Erythroblast (primary cell): ENCODE results near the gene SPRED3.
"Not testable (repeated sequence)": the region's sequence is repeated elsewhere in the genome, so short reads cannot be mapped to it uniquely, and the experiment has no call there.

Experiments
- DNase-seq, 2 experiments: peaks; one replicate each; lab custom pipeline; 2025; lab: John Stamatoyannopoulos, UW
- GATA1 ChIP-seq: IDR thresholded peaks from 2 replicates; pipeline ENCODE4 v1.6.1; 2011; ENCODE audit warnings: low read depth, mild to moderate bottlenecking, control low read depth, low read length, moderate library complexity
- POLR2A ChIP-seq: IDR thresholded peaks from 2 replicates; pipeline ENCODE4 v1.6.1; 2011; ENCODE audit warnings: mild to moderate bottlenecking, low read length

SPRED3 gene, protein sequence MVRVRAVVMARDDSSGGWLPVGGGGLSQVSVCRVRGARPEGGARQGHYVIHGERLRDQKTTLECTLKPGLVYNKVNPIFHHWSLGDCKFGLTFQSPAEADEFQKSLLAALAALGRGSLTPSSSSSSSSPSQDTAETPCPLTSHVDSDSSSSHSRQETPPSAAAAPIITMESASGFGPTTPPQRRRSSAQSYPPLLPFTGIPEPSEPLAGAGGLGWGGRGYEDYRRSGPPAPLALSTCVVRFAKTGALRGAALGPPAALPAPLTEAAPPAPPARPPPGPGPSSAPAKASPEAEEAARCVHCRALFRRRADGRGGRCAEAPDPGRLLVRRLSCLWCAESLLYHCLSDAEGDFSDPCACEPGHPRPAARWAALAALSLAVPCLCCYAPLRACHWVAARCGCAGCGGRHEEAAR

GRCh38 chr19:38388349-38389100, at the start of gene SPRED3:
TSS of gene SPRED3 (plus strand) at chr19:38388697. CDS start at chr19:38390303, 1,606 bp downstream.
- TF ChIP-seq POLR2A, result no peak
- TF ChIP-seq GATA1, result no peak
- no peak for DNase-seq

GRCh38 chr19:38339011-38339410, 49.5 kb upstream of the SPRED3 start:
- not testable (repeated sequence) for DNase-seq

- TF ChIP-seq POLR2A, result no peak
- TF ChIP-seq GATA1, result no peak
- DNase-seq, result no peak
Observed at GRCh38 chr19:38340927-38341326, 47.6 kb upstream of the SPRED3 start.

DNA sequence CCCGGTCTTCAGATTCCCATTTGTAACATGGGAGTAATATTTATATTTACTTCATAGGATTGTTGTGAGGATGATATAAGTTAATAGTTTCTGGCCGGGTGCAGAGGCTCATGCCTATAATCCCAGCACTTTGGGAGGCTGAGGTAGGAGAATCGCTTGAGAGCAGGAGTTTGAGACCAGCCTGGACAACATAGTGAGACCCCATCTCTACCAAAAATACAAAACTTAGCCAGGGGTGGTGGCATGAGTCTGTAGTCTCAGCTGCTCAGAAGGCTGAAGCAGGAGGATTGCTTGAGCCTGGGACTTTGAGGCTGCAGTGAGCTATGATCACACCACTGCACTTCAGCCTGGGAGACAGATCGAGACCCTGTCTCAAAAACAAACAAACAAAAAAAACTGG, 41.7 kb upstream of the SPRED3 start:
- TF ChIP-seq GATA1 (no peak), POLR2A (no peak)
- no peak for DNase-seq

GRCh38 chr19:38350883-38351282, 37.6 kb upstream of the SPRED3 start:
- DNase-seq, result no peak
- no peak for TF ChIP-seq POLR2A
- no peak for TF ChIP-seq GATA1

DNA sequence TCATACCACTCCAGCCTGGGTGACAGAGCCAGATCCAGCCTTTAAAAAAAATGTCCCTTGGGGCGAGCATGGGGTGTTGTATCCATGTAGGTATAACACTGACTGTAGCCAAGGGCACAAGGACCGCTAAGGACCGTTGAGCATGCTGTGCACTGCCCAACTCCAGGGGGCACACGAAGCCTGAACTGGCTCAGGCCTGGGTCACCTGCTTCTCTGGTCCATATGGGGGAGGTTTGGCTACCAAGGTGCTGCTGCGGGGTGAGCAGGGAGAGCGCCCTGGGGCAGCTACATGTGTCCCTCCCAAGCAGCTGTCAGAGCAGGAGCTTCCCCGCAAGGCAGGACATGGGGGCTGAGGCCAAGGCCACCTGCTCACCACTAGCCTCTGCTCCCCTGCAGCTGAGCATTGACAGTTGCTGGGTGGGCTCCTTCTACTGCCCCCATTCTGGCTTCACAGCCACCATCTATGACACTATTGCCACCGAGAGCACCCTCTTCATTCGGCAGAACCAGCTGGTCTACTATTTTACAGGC, 36.6 kb upstream of the SPRED3 start:
- TF ChIP-seq GATA1 (no peak), POLR2A (no peak)
- DNase-seq, result no peak

GRCh38 chr19:38352611-38353010, 35.9 kb upstream of the SPRED3 start:
- TF ChIP-seq GATA1 (no peak), POLR2A (no peak)
- no peak for DNase-seq

GRCh38 chr19:38355728-38356725, 32.5 kb upstream of the SPRED3 start:
- TF ChIP-seq POLR2A (no peak), GATA1 (no peak)
- no peak for DNase-seq

GRCh38 chr19:38358071-38358470, 30.4 kb upstream of the SPRED3 start:
- DNase-seq, result no peak
- no peak for TF ChIP-seq POLR2A

DNA sequence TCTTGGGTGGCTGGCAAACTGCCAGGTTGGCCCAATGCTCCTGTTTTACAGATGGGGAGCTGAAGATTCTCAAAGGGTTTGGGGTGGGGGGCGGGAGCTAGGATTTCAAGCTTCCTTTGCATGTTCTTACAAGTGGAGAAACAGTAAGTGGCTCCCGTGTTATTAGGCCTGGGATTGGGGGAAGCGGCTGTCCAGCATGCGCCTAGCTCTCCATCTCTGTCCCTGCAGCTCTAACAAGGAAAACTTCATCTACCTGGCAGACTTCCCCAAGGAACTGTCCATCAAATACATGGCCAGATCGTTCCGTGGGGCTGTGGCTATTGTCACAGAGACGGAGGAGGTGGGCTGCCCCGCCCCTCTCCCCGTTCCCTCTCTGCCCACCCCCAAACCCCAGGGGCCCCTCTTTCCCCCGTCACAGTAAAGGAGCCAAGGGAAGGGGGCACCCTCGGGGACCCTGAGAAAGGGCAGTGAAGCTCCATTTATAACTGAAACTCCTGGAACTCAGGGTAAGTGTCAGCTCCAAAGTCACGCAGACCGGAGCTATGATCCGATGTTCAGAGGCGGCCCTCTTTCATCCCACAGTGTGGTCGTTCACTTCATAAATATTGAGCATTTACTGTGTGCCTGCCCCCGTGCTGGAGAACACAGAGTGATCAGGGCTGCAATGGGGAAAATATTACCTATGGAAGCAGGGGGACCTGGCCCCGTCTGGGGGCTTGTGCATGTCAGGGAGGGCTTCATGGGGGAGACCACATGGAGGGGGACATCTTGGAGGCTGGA, 29.1 kb upstream of the SPRED3 start:
- no peak for DNase-seq
- TF ChIP-seq POLR2A, result no peak

DNA sequence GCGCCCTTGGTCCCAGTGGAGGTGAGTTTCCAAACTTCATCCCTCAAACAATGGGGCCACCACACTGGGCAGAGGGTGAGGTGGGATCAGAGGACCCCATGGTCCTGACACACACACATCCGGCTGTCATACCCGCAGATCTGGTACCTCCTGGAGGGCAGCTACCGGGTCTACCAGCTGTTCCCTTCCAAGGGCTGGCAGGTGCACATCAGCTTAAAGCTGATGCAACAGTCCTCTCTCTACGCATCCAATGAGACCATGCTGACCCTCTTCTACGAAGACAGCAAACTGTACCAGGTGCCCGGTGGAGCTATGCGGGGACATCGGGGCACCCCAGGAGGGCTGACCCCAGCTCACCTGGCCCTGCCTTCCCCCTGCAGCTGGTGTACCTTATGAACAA, 28.1 kb upstream of the SPRED3 start:
- TF ChIP-seq GATA1 (no peak), POLR2A (no peak)
- DNase-seq, result no peak

DNA sequence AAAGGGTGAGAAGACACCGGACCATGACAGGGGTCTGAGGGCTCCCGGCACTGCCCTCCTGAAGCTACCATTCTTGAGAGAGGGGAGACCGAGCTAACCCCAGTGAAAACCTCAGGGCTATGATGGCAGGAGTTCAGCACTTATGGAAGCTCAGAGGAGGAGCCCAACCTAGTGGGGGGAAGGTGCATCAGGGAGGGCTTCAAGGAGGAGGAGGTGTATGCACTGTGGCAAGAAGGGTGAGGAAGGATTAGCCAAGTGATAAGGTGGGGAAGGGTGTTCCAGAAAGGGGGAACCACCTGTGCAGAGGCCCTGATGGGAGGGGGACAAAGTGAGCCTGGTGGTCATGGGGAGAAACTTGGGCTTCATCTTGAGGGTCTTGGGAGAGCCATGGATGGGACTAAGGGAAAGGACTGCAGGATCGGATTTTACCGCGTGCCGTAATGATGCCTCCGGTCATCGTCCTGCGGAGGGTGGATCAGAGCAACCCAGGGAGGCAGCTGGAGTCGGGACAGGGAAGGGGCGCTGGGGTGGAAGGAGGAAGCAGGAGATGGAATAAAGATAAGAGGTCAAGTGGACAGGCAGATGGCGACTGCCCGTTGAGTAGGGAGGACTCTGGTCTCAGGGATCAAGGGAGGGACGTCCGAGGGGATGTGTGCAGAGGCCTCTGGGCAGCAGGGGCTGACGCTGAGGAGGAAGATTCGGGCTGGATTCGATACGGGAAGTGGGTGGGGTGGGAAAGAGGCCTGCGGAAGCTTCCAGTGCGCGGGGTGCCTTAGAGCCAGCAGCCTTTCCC, 27.5 kb upstream of the SPRED3 start:
- no peak for DNase-seq
- TF ChIP-seq GATA1, result no peak
- no peak for TF ChIP-seq POLR2A
